Inferior parietal cortex (tissue), 1 donor: Measurements from ENCODE around the gene CHMP1B.
"Not testable (repeated sequence)": the region's sequence is repeated elsewhere in the genome, so short reads cannot be mapped to it uniquely, and the experiment has no call there.

Experiments
- DNase-seq: peaks from one replicate; pipeline ENCODE4 v3.0.0-alpha.2; 2016; ENCODE audit errors: extremely low spot score

Gene CHMP1B

GRCh38 chr18:11839556-11839955, 11.7 kb upstream of the CHMP1B start:
- DNase-seq, result no peak

- DNase-seq, result no peak
Observed at GRCh38 chr18:11840493-11840892, 10.7 kb upstream of the CHMP1B start.

DNA sequence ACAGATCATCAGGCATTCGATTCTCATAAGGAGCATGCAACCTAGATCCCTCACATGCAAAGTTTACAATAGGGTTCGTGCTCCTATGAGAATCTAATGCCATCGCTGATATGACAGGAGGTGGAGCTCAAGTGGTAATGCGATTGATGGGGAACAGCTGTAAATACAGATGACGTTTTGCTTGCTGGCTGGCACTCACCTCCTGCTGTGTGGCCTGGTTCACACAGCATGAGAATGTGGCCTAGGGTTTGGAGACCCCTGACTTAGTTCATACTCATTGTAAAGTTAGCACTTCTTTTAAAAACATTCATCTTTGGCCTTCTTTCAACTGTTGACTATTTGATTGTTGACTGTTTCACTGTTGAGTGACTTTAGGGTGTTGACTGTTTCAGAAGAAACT, 8.7 kb upstream of the CHMP1B start:
- no peak for DNase-seq

- DNase-seq, result no peak
Observed at GRCh38 chr18:11844436-11844835, 6.8 kb upstream of the CHMP1B start.

- no peak for DNase-seq
Observed at GRCh38 chr18:11845654-11846053, 5.6 kb upstream of the CHMP1B start.

- DNase-seq, result no peak
Observed at GRCh38 chr18:11847811-11848210, 3.4 kb upstream of the CHMP1B start.

- DNase-seq, result no peak
Observed at GRCh38 chr18:11849279-11849678, 1.9 kb upstream of the CHMP1B start.

DNA sequence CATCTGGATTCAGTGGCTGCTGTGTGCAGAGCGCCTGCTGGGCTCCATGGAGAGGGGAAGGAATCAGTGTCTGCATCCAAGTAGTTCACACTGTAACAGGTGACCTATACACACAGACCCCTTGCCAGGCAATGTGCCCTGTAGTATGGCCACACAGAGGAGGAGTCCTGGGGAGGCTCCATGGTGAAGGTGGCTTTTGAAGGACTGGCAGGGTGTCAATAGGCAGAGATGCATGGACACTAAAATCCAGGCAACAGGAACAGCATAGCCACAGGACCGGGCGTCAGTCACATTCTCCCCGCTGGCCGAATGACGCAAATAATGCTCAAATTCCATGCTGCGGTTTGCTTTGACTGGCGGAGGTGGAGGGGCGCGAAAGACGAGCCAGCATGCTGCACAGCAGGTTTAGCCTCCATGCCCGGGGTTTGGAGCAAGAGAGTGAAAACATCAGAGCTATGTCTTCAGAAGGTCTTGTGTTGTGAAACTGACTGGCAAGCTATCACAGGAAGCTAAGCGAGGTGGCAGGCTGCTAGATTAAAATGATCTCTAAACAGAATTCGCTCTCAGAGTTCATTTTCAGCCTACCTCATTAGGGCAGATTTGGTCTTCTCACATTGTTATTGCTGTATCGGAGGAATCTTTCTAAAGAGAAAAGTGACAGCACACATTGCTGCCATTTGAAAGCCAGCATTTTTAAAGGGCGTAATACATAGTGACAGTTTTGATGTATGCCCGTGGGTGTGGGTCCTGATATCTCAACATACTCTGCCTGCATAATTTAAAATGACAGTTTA, 1.2 kb upstream of the CHMP1B start:
- DNase-seq, result peak; percentile 72

GRCh38 chr18:11850821-11851145, 430 bp upstream of the CHMP1B start:
- no peak for DNase-seq

DNA sequence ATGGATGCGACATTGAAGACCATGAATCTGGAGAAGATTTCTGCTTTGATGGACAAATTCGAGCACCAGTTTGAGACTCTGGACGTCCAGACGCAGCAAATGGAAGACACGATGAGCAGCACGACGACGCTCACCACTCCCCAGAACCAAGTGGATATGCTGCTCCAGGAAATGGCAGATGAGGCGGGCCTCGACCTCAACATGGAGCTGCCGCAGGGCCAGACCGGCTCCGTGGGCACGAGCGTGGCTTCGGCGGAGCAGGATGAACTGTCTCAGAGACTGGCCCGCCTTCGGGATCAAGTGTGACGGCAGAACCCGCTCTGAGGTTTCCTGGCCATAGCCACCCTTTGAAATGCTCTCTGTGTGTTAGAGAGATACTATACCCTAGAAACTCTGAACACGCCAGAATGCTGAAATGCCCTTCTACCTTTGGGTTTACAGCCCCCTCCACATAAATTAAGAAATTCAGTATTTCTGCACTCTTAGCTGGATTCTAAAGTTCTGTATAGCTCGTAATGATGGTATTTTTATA, 659 bp downstream of the CHMP1B start:
- no peak for DNase-seq

- not testable (repeated sequence) for DNase-seq
Observed at GRCh38 chr18:11854554-11854953, 3.3 kb downstream of the CHMP1B start.

GRCh38 chr18:11857177-11857887, 6.1 kb downstream of the CHMP1B start:
- peak; percentile 29 for DNase-seq

DNA sequence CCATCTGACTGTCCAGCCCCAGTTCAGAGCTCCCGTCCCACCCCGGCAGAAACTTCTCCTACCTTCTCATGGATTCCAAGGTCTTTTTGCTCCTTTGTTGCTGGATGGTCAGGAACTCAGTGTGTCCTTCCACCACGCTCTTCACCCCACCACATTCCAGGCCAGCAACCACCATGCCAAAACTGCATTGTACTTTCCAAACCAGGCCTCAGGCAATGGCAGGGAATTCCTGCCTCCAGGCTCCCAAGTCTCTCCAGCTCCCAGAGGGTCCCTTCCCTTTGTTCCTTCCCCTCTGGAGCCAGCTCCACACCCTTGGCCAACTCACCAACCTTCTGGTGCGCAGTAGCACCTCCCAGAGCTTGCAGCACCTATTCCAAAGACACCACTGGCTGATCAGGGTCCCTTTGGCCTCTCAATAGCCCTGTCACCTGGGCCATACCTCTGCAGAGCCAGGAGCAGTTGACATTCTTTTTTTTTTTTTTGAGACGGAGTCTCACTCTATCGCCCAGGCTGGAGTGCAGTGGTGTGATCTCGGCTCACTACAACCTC, 8.1 kb downstream of the CHMP1B start:
- no peak for DNase-seq

GRCh38 chr18:11859903-11860407, 8.7 kb downstream of the CHMP1B start:
- no peak for DNase-seq

GRCh38 chr18:11860594-11861450, 9.6 kb downstream of the CHMP1B start:
- DNase-seq, result no peak

- no peak for DNase-seq
Observed at GRCh38 chr18:11861583-11862288, 10.5 kb downstream of the CHMP1B start.

GRCh38 chr18:11862468-11863137, 11.4 kb downstream of the CHMP1B start:
- no peak for DNase-seq

GRCh38 chr18:11864471-11864870, 13.3 kb downstream of the CHMP1B start:
- DNase-seq, result no peak

DNA sequence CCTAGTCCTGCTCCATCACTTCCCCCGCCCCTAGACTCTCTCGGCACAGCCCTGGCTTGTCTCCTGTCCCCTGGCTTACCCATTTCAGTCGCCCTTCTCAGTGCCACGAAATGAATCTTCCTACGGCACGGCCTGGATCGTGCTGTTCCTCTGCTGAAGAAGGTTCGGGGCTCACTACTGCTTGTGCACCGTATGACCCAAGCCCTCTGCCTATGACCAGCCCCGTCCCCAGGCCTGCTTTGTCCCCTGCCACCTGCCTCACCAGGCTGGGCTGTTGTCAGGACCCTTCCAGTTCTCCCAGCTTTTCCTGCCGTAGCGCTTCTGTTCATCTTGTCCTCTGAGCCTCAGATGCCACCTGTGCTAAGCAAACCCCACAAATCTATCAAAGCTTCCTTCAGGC, 13.9 kb downstream of the CHMP1B start:
- DNase-seq, result no peak

- no peak for DNase-seq
Observed at GRCh38 chr18:11866329-11866728, 15.1 kb downstream of the CHMP1B start.

DNA sequence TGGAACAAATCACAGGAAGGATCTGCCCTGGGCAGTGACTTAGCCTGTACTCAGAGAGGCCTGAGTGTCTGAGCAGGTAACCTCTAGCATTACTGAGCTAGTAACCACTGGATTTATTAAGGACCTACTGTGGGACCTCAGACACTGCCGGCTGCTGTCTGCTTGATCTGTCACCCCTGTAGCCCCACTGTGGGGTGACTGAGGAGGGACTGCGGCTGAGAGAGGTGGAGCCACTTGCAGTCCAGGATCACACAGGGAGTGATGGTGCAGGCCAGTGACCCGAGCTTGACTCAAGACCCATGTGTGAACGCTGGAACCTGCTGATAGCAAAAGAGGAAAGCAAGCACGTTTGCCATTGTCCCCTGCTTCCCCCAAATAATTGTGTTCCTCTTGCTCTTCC, 15.6 kb downstream of the CHMP1B start:
- DNase-seq, result no peak
